Measurements from ENCODE around the gene GUCY2F. TPM values are rescaled to one million over a fixed set of nuclear protein-coding genes. Genes with fewer than 3 reads are reported as not detected.

Gene GUCY2F
- total RNA-seq, 1 donor from 2014 or later, result not detected

GRCh38 chrX:109398061-109398460 is 83.8 kb downstream of the GUCY2F start:
- no peak for DNase-seq (ENCODE audit: low spot score)
- ATAC-seq, result no peak

DNA sequence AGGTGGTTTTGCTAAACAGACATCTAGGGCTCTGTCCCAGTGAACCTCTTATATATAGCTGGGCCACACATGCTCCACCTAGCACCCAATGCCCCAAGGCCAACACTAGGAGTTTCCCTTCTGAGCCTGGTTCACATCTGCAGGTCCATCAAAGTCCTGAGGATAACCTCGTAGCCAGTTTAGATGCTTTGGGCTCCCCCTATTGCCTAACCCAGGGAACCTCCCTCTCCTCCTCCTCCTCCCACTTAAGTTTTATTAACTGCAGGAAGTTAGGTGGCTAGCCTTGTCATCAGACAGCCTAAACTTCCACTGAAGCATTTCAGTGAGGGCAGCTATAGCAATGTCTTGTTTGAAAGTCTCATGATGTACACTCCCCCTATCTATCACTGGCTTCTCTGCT is 88.0 kb downstream of the GUCY2F start:
- ATAC-seq (no peak), DNase-seq (ENCODE audit: low spot score) (no peak)

GRCh38 chrX:109392895-109393294 is 89.0 kb downstream of the GUCY2F start:
- DNase-seq (ENCODE audit: low spot score), result no peak

DNA sequence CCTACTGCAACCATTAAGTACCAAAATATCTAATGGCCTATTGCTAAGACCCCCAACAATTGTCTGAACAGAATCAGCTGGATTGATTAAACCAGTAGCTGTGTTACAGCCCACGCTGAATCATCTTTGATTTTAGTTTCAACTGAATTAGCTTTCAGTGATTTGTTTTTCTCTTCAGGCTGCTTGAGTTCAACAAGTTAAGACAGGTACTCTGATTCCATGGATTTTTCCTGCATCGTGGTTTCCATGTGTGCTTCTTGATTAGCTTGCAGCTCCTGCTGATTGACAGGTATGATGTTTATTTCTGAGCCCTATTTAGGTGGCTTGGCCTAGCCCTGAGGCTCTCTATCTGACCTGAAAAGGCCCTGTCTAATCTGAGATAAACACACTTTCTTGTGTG is 91.3 kb downstream of the GUCY2F start:
- DNase-seq (ENCODE audit: low spot score) (no peak), ATAC-seq (no peak)

More at GRCh38 chrX:109392895-109393294, 89.0 kb downstream of the GUCY2F start:
- no peak for ATAC-seq

DNA sequence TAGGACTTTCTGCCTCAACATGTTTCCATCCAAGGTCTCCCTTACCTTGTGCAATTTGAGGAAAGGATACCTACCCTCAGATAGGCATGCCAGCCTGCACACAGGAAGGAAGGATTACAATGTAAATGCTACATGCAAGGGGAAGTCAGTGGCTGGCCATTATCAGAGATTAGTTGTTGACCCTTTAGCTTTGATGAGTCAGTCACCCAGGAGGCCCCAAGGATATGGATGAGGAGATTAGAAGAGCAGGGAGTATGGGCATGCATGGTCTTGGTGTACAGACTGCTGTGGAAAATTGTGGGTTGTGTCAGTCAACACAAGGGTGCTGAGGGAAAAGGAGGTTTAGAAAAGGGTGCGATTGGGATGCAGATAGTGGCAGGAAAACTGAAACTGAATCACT is 92.0 kb downstream of the GUCY2F start:
- no peak for ATAC-seq

DNA sequence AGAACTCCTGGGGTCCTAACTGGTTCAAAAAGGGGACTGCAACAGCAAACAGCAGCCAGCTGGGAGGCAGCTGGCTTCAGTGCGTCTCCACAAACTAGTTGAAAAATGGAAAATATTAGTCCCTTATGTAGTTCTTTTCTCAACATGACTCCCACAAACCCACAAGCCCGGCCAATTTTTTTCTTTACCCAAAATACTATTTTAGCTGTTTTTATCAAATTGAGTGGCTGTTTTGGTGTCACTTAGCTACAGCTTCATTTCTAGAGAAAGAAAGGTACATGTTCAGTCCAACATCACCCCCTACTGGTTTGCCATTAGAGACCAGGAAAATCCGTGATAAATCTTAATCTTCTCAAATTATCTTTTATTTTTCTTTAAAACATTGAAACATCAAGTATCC is 97.2 kb downstream of the GUCY2F start:
- DNase-seq (ENCODE audit: low spot score), result no peak
- ATAC-seq, result peak; percentile 29

More for the DNA sequence above, 92.0 kb downstream of the GUCY2F start:
- no peak for DNase-seq (ENCODE audit: low spot score)

- ATAC-seq (no peak), DNase-seq (ENCODE audit: low spot score) (no peak)
Observed at GRCh38 chrX:109382332-109382731, 99.6 kb downstream of the GUCY2F start.

- no peak for ATAC-seq
- DNase-seq (ENCODE audit: low spot score), result no peak
Observed at GRCh38 chrX:109378281-109378680, 103.6 kb downstream of the GUCY2F start.

DNA sequence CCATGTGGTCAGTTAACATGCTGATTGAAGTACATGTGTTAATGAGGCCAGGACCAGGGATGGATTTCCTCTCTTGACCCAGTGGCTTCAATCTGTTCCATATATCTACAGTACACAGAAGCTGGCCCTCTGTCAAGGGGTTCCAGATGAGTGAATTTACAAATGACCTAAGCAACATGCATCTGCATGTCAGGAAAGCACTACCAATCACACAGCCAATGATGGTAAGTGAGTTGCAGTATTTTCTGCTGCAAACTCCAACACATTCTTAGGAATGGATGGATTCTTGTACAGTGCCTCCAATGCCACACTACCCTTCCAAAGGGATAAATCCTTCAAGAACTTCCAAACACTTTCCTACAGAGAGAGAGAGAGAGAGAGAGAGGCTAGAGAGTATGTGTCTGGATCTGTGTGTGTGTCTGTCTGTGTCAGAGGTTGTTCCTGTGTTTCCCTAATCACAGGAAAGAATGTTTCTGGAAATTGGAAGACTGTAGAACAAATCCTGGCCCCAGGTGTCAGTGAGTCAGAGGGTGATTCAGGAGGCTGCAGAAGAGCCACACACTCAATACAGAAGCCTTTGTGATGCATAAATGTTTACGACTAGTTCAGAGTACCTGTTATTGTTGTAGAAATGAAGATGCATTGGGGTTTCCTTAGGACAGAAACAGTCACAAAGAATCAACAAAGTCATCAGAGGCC is 107.5 kb downstream of the GUCY2F start:
- DNase-seq (ENCODE audit: low spot score), result no peak
- ATAC-seq, result no peak

DNA sequence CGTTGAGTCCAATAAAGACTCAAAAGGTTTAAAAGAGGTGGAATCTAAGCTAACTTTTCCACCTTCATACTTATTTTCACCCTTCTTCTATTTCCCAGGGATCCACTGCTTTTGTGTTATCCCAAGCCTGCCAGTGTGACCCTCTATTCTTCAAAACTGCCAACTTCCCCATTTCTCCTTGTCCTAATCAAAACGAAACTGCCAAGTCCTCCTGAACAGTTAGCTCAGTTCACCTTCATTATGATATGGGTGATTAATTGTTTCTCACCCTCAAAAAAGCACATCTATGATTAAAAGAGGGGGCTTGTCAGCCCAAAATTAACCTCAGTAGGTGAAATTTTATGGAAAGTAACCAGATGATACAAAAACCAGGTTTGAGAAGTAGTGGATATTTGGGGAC is 108.4 kb downstream of the GUCY2F start:
- ATAC-seq (no peak), DNase-seq (ENCODE audit: low spot score) (no peak)

GRCh38 chrX:109372716-109373115 is 109.2 kb downstream of the GUCY2F start:
- ATAC-seq (no peak), DNase-seq (ENCODE audit: low spot score) (no peak)

GRCh38 chrX:109372291-109372690 is 109.6 kb downstream of the GUCY2F start:
- DNase-seq (ENCODE audit: low spot score) (no peak), ATAC-seq (no peak)

GRCh38 chrX:109362101-109362500 is 119.8 kb downstream of the GUCY2F start:
- DNase-seq (ENCODE audit: low spot score), result no peak
- ATAC-seq, result no peak

- ATAC-seq (no peak), DNase-seq (ENCODE audit: low spot score) (no peak)
Observed at GRCh38 chrX:109360301-109360700, 121.6 kb downstream of the GUCY2F start.

- no peak for DNase-seq (ENCODE audit: low spot score)
- ATAC-seq, result no peak
Observed at GRCh38 chrX:109357706-109358105, 124.2 kb downstream of the GUCY2F start.

DNA sequence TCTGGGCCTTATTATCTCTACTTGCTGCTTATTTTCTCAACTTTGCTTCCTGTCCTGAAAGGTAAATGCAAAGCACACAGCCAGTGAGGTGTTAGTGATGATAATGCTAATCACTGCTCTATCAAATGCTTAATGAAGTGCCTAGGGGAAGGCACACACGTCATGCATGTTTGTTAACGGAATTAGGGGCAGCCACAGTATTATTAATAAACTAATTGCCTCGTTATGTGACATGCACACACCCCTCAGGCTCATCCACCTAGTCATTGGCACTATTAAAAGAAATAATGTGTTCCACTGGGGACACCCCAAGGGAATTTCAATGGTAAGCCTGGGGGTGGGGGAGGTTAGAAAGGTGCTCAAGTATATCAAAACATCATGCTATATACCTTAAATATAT is 125.2 kb downstream of the GUCY2F start:
- no peak for ATAC-seq
- DNase-seq (ENCODE audit: low spot score), result no peak

- peak; percentile 100 for ATAC-seq
- peak; percentile 57 for DNase-seq (ENCODE audit: low spot score)
Observed at GRCh38 chrX:109352066-109352588, 129.8 kb downstream of the GUCY2F start.

DNA sequence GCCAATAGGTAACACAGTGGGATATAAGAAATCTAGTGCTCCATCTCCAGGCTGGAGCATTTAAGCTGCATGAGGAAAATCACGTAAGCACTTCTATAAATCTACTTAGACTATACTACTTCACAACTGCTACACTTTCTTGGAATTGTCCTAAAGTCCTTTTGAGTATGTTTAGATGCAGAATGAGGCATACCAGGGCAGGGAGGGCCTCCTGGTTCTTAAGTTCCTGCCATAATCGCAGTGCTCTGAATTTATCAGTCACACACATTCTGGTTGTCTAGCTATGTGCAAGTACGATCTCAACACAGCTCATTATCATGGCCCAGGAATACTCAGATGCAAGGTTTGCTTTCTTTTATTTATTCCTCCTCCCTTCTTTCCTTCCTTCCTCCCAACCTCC is 130.3 kb downstream of the GUCY2F start:
- ATAC-seq, result no peak
- DNase-seq (ENCODE audit: low spot score), result no peak

- no peak for DNase-seq (ENCODE audit: low spot score)
- ATAC-seq, result no peak
Observed at GRCh38 chrX:109350551-109350950, 131.3 kb downstream of the GUCY2F start.

DNA sequence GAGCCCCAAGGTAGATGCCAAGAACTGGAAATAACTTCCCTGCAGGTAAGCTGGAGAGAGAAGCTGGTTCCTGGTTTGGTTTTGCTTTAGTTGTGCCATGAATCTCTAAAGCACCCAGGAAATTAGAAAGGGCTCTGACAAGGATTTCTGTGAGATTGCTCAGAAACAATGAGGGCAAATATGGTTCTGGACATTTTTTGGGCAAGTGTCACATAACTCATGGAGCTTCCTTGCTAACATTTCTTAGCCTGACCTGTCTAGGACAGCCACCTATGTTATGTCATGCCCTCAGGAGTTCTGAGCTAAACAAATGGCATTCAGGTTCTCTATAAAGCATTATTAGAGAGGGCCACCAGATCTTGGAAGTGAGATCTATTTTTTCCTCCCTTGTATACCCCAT is 131.8 kb downstream of the GUCY2F start:
- ATAC-seq, result no peak
- DNase-seq (ENCODE audit: low spot score), result no peak

GRCh38 chrX:109347632-109348031 is 134.3 kb downstream of the GUCY2F start:
- ATAC-seq (no peak), DNase-seq (ENCODE audit: low spot score) (no peak)

DNA sequence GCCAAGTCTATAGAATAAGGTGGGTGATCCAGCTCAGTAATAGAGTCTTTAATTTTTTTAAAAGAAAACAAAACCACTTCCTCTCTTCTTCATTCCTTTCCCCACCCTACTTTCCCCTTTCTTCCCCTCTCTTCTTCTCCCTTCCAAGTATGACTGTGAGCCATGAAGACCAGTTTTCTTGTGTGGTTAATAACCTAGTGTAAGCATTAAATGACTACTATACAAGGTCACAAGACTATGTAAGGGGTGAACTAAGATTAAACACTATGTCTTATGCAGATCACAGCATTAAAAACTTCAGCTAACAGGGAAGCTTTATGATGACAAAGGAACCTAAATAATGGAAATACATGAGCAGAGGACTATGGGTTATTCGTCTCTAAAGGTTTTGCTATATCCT is 135.4 kb downstream of the GUCY2F start:
- no peak for ATAC-seq
- DNase-seq (ENCODE audit: low spot score), result no peak

DNA sequence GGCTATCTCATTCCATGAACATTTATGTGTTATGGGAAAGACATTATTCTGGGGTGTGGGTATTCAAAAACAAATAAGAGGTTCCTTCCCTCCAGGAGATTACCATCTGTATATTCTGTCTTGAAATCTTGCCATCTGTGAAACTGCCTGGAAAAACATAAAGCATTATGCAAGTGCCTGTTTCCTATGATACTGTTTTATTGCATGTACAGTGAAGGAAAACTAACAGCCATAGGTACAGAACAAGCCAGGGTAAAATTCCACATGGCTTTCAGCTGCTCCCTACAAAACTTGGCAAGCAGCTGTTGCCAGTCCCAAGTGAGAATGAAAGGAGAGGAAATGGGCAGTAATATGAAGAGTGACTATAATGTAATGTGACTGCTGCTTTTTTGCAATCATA is 136.0 kb downstream of the GUCY2F start:
- DNase-seq (ENCODE audit: low spot score) (no peak), ATAC-seq (no peak)

Data from left lobe of liver (tissue), 2 donors.